HG03103 (cell line): ENCODE data around the gene MAP4K5.
"Not testable (repeated sequence)": the region's sequence is repeated elsewhere in the genome, so short reads cannot be mapped to it uniquely, and the experiment has no call there.

Source experiments
- ATAC-seq: cut with Tn5 transposase; IDR thresholded peaks from one replicate; pipeline ENCODE4 v1.9.1; 2021; ENCODE audit warnings: low read depth; ENCODE audit not compliant: unreplicated experiment

Gene MAP4K5

DNA sequence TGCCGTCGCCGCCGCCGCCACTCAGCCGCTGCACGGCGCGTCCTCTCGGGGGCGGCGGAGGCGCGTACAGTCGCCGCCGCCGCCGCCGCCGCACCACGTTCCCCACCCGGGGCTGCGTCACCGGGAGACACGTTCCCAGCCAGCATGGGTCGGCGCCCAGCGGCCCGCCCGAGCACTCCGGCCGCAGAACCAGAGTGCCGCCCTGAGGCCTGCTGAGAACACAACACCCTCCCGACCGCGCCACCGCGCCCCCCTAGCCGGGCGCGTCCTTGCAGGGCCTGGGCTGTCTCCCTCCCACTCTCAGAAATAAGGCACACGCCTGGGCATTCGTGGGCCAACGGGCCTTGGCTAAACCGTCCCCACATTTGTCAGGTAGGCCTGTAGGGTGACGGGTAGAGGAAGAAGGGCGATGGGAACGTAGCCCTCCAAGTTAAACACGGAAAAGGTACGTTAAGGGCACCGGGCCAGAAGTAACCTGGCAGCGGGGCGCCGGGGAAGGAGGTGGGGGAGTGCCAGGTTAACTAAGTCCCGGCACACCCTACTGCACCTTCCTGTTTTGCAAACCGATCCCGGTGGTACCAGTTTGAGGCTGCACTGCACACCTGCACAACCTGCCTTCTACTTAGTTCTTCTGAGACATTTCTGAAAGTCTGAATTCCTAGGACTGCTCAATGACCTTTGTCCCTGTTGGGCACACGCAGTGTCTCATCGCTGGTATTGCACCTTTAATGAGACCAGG lies at the start of gene MAP4K5:
TSS of gene MAP4K5 (minus strand) at position 68 of the 739 bp plus-strand sequence. CDS start 520 bp downstream, outside the sequence.
- ATAC-seq = peak; percentile 89

DNA sequence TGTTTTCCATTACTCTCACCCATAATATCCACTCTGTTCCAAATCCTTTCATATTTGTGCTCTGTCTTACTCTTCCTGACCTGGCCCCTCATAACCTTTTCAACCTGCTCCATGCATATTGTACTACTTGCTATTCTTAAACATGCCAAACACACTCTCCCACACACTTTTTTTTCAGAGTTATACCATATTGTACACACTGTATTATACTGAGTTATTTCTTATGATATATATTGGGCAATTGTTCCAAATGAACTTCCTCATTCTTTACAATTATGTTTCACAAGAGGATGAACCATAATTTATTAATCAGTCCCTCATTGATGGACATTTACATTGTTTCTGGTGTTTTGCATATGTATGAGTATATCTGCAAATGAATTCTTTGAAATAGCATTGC lies 46.1 kb upstream of the MAP4K5 start:
- ATAC-seq = no peak

DNA sequence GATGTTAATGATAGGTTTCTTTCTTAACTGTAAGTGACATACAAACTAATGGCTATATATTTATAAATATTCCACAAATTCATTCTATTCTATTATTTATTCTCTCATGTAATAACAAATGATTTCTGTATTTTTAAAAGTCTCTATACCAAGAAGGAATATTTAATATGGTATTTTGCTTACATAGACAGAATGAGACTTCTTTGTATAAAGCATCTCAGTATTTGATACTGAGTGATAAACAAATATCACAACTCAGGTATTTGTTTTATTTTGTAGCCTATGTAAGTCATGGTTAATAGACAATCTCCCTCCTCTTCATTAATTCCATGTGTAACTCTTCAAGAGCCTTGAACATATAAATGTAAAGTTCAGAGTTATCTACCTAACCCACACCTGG lies 45.6 kb upstream of the MAP4K5 start:
- ATAC-seq = no peak

DNA sequence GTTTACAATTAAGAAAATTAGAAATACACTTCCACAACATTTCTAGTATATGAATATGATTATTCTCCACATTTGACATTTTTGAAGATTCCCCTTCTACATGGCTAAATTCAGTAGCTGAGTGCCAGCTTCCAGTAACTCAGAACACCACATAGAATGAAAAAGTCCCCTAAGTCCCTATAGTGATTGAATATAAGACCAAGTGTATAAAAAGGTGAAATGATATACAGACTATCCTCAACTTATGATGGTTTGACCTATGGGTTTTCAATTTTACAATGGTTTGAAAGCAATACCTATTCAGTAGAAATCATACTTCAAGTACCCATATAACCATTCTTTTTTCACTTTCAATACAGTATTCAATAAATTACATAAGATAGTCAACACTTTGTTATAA lies 43.4 kb upstream of the MAP4K5 start:
- no peak for ATAC-seq

DNA sequence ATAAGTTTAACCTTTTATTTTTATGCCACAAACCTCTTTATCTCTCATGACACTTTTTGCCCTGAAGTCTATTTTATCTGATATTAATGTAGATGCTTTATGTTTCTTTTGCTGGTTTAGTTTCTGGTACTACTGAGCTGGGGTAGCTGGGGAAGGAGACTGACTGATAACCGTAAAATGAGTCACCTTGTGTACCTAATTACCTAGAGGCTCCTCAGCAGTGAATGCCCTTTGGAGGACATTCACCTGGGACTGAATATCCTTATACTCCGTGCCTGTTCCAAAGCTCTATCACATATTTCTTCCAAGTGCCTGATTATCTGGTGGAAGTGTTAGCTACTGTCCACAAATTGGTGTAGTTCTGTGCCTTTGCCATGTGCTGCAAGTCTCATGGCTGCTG lies 41.5 kb upstream of the MAP4K5 start:
- ATAC-seq = no peak

DNA sequence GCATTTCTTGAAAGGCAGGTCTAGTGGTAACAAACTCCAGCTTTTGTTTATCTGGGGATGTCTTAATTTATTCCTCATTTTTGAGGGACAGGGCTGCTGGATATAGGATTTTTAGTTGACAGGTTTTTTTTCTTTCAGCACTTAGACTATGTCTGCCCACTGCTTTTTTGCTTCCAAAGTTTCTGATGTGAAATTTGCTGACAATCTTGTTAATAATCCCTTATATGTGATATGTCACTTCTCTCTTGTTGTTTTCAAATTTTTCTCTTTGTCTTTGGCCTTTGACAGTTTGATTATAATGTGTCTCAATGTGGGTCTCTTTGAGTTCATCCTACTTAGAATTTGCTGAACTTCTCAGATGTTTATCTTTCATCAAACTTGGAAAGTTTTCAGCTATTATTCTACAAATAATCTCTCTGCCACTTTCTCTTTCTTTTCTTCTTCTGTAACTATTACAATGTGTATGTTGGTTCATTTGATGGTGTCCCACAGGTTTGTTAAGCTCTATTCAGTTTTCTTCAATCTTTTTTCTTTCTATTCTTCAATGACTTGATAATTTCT lies 37.4 kb upstream of the MAP4K5 start:
- no peak for ATAC-seq

DNA sequence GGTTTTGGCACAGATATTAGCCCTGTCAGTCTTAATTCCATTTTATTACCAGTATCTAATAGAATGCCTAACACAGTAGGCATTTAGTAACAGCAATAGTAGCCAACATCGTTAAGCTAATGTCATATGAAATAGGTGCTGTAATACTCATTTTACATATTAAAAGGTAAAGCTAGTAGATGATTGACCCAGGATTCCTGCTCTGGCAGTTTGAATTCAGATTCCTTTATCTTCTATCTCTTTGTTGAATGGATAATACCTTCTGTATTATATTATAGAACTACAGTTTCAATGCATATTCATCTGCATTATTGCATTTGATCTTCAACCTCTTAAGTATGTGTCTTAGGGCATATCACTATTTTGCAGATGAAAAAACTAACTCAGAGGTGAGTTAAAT lies 30.5 kb upstream of the MAP4K5 start:
- no peak for ATAC-seq

DNA sequence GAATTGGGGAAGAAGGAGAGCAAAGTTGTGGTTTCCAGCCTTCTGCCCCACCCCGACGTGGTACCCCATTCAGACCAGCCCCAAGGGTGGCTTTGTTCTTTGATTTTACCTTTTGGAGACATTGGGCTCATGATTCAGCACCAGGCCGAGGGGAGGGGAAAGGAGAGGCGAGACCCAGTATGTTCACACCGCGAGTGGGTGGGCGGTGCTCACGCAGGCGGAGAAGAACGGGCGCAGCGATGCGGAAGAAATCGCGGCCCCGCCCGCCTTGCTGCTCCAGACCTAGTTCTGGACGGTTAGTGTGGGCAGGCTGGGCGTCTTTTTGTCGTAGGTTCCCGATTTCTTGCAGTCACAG lies 28.5 kb upstream of the MAP4K5 start:
- ATAC-seq = no peak

DNA sequence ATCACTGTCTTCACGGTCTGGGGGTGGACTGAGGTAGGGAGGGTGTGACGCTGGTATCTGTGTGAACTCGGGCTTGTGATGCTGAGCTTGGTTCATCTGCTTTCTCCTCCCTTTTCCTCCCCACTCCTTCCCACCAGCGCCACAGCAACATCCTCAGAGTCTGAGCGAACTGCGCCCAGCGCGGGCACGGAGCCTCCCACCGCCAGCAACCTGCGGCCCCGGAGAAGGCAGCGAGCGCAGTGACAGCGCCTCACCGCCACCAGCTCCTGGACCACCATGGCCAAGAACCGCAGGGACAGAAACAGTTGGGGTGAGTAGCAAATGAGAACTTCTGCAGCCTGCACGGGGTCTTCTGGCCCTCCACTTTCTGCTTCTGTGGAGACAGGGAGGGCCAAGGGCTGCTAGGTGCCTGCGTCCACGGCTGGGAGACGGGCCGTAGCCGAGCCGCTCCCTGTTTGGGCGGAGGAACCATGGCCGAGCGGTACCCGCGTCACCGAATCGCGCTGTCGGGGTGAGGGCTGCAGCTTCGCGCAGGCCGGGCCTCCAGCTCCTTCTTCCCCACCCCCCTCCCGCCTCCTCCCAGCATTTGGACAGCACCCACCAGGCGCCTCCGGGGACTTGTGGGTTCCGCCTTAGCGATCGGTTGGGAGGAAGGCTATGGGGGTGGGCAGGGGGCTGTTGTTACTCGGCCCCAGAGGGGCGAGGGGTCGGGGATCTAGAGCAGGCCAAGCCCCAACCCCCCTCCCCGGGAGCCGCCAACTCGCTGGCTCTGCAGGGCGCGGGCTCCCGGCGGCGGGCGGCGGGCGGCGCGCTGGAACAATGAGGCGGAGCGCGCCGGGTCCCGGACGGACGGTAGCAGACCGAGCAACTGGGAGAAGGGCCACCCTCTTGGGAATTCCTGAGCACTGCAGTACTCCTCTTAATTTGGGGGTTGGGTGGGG lies 27.9 kb upstream of the MAP4K5 start, which contains the start of gene ATL1:
TSS of gene ATL1 (plus strand) at position 156 of the 941 bp plus-strand sequence. CDS start at position 277, 121 bp downstream.
- ATAC-seq = no peak

DNA sequence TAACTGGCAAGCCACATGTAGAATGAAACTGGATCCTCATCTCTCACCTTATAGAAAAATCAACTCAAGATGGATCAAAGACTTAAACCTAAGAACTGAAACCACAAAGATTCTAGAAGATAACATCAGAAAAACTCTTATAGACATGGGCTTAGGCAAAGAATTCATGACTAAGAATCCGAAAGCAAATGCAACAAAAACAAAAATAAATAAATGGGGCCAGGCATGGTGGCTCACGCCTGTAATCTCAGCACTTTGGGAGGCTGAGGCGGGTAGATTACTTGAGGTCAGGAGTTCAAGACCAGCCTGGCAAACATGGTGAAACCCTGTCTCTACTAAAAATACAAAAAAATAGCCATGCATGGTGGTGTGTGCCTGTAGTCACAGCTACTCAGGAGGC lies 20.4 kb upstream of the MAP4K5 start:
- not testable (repeated sequence) for ATAC-seq

DNA sequence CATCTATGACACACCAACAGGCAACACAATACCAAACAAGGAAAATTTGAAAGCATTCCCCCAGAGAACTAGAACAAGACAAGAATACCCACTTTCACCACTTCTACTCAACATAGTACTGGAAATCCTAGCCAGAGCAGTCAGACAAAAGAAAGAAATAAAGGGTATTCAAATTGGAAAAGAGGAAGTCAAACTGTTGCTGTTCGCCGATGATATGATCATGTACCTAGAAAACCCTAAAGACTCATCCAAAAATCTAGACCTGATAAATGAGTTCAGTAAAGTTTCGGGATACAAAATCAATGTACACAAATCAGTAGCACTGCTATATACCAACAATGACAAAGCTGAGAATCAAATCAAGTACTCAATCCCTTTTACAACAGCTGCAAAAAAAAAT lies 19.5 kb upstream of the MAP4K5 start:
- ATAC-seq = no peak

DNA sequence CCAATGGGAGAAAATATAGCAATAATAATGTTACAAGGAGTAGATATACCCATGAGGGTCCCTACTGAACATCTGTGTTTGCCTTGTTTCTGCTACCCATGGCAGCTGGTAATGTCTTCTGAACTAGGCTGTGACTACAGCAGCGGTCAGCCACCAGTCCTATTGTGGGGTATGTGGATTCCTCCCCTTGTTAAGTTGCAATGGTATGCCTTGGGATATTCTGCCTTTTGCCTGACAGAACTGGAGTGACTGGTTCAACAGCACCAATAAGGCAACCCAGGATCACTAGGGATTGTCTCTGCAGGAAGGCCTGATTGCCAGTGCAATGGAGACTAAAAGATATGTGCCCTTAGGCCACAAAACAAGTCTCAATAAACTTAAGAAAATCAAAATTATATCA lies 17.9 kb upstream of the MAP4K5 start:
- no peak for ATAC-seq

DNA sequence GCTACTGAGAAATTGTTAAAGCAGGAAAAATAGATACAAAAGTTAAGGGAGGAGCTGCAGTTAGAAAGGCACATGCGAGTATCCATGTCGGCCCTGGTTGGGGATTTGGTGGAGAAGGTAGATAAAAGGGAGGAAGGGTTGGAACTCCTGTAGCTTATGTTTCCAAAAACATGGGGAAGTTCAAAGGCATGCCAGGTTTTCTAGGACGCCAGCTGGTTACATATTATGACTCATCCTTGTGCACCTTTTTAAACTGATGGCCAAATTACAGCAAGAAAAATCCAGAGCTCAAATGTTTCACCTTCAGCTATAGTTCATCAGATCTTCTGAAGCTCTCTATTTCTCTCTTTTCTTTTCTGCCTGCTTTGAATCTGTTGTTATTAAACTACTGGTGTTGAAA lies 13.2 kb upstream of the MAP4K5 start:
- ATAC-seq = no peak

DNA sequence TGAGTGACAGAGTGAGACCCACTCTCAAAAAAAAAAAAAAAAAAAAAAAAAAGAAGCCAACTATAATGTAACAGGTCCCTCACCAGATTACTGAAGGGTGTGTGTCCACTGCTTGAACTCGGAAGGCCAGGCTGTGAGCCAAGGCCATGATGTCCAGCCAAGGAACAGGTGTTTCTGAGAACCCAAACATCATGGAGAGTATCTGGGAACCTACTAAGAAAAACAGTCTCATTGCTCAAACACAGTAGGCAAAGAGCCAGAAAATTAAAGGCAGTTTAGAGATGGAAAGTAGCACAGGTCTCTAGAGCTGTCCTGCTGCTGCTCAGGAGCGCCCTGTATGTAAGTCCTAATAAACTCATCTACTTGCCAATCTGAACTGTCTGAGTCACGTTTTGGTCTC lies 12.5 kb upstream of the MAP4K5 start:
- no peak for ATAC-seq

DNA sequence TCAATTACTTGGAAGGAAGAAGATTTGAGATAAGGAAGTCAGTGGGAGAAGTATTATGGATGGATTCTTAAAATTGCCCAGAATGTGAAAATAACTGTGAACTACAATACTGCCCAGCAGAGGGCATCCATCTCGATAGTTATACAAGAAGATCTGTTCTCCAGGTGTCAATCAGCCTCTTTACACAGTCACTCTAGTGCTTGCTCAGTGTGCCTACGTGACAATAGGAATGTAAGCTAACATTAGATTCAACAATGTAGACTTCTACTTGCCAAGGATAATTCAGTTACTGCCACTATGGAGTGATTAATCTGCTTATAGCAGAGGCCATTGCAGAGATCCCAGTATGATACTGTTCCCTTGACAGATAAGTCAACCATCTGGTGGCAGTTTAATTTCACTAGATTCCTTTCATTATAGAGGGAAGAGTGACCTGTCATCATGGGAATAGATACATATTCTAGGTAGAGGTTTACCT lies 10.6 kb upstream of the MAP4K5 start:
- no peak for ATAC-seq

DNA sequence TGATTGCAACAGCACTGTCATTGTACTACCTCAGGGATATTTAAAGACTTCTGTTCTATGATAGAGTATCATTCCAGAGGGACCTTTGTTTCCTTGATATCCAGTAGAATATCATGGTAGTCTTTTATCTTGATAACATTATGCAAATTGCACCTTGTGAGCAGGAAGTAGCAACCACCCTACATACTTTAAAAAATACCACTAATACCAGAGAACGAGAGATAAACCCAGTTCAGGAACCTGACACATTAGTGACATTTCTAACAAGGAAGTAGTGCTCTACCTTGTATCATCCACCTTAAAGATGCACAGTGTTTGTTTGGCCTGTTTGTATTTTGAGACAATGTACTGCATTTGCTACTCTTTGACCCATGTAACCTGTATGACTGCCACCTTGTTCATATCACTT lies 8.8 kb upstream of the MAP4K5 start:
- no peak for ATAC-seq

DNA sequence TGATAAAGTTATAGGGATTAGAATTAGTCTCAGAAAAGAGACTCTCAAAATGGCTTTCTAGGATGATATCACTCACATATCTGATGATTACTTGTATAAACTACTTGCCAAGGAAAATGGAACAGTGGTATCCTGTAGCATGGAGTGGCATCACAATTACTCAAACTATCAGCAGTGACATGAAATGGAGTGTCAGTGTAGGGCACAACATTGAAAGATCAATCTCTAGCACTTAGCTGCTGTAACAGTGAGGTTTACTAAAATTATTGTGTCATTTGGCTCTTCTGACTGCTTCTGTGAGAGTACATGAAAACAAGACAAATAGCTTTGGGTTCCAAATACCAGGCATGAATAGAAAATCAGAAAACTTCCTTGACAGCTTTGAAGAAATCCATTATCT lies 6.7 kb upstream of the MAP4K5 start:
- no peak for ATAC-seq

DNA sequence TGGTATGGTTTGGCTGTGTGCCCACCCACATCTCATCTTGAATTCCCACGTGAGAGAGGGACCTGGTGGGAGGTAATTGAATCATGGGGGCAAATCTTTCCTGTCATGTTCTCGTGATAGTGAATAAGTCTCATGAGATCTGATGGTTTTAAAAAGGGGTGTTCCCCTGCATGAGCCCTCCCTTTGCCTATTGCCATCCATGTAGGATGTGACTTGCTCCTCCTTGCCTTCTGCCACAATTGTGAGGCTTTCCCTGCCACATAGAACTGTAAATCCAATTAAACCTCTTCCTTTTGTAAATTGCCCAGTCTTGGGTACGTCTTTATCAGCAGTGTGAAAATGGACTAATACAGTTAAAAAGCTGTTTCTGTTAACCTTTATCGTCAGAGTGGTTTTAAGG lies 5.7 kb upstream of the MAP4K5 start:
- not testable (repeated sequence) for ATAC-seq

DNA sequence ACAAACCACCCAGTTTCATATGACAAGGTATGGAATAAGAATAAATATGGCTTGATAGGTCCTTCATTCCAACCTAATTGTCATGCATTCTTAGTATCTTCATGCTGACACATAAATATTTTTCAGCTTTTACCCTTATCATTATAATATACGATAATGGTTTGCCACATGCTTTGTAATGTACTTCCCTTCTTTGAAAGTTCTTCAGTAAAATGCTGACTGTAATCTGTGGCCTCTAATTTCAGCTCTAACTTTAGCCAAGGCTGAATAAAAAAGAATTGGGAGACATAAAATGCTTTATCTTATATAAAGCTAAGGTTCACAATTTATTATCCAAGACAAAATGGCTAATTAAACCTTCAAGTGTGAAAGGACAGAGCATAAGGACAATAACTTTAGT lies 2.6 kb upstream of the MAP4K5 start:
- ATAC-seq = no peak

DNA sequence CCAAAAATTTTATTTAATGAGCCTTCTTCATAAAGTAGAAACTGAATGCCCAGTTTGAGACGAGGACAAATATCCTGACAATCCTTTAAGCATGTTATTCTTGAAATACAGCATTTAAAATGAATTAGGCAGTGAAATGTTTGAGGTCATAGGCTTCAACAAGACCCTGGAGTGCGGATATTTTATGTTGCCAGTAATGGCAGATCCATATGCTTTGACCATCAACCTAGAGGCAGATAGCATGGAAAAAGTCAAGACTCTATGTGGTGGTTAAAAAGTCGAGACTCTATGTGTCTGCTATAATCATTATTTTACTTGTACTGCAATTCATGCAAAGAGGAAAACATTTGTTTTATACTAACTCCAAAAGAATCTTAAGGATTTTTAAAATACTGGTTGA lies 2.0 kb upstream of the MAP4K5 start:
- no peak for ATAC-seq

DNA sequence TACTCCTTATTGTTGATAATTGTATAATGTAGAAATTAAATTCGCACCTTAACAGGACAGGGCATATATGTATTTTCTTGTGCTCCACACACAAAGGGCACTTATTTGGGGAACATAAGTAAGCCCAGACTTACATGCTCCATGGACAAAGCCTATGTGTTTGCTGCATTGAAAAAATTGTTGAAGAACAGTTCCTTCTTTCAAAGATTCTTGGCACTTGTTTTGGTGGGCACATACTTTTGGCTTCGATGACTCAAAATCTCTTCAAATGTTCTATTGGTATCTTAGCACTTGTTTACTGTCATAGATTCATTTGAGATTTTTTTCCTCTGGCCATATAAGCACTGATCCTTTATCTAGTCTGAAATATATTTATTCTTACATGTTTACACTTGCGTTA lies 1.4 kb upstream of the MAP4K5 start:
- no peak for ATAC-seq
